GM21576 (cell line): ENCODE data around the gene CDH4.

ENCODE experiments used
- ATAC-seq: cut with Tn5 transposase; IDR thresholded peaks from one replicate; pipeline ENCODE4 v1.9.1; 2021; ENCODE audit warnings: mild to moderate bottlenecking, moderate library complexity; ENCODE audit not compliant: unreplicated experiment

Gene CDH4

DNA sequence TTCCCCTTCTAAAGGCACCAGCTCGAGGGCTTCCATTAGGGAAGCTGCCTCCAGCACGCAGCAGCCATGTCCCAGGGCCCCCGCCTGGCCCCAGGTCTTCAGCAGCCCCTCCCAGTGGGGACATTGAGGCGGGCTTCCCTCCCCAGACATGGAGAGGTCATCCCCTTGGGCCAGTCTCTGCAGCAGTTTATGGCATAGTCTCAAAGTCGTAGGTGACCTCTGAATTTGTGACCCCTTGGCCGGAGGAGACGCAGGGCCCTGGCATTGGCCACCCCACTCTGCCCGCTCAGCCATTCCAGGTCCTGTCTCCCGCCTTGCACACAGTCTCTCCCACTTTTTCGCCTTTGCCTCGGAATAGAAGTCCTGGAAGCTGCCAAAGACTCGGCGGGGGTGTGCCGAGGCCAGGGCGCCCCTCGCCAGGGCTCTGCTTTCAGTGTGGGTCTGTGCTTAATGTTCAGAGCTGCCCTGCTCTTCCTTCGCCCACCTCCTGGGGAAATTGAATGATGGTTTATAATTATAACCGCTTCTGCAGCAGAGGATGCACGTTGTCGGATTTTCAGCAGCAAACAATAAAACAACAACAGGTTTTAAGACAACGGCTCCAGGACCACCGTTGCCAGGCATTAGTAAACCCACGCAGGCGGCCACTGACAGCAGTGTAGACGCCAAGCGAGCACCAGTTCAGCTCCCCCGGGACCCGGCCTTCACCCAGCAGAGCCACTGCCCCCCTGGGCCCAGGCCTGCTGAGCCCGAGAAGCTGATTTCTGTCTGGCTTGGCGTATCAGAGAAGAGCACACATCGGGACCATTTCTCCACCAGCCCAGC, 626.6 kb downstream of the CDH4 start:
- no peak for ATAC-seq

DNA sequence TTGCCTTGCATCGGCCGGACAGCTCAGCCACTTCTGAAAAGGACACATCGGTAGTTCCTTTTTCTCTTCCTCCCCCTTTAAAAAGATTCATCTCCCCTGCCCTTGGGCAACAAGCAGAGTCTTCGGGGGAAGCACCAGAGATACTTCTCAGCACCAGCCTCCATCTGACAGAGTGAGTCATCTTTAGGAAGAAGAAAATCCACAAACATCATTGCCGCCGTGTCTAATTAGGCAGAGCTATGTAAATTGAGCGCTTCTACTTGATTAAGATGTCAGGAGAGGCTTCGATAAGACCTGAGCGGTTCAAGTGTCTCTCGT, 627.2 kb downstream of the CDH4 start:
- ATAC-seq, result no peak

DNA sequence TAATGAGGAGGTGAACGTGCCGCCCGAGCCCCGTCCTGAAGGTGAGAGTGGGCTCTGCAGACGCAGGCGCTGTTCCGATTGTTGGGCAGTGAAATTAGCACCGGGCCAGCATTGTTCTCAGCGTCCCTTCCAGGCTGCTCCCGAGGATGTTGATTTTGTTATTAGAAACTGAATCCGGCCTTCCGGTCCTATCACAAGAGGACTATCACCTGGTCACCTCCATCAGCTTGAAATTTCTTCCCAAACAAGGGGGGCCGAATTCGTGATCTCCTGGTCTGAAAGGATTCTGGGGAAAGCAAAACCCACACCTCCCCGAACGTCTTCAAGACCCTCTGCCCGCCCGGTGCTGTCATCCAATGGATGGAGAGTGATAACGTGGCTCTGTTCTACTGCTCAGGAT, 627.6 kb downstream of the CDH4 start:
- no peak for ATAC-seq

DNA sequence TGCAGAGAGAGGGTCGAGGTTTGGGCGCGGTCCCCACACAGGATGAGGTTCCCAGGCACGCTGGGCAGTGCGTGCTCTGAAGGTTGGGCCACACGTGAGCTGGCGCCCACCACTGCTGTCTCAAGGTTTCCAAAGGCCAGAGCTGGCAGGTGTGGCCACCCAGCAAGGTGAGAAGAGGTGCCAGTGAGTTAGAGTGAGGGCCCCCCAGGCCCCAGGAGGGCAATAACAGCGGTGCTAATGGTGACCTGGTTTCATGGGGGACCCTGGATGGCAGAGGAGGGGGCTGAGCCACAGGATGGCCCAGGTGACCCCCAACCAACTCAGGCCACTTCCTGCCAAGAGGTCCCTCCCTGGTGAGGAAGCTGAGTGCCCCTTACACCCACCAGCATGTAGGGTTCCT, 628.6 kb downstream of the CDH4 start:
- ATAC-seq, result no peak

DNA sequence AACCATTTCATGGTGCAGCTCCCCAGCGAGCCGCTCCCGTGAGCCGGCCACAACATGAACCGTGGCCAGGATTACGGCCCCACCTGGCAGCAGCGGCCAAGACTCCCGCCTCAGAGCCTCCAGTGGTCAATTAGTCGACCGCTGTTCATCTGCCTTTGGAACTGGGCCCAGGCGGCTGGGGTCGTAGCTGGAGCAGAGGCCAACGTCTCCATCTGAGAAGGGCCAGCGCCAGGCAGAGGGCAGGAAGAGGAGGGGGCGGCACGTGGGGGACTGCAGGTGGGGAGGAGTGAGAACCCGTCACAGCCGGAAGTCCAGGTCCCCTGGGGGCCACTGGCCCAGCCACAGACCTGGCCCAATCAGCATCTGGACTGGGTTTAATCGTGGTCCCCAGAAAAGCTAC, 629.4 kb downstream of the CDH4 start:
- ATAC-seq, result no peak

DNA sequence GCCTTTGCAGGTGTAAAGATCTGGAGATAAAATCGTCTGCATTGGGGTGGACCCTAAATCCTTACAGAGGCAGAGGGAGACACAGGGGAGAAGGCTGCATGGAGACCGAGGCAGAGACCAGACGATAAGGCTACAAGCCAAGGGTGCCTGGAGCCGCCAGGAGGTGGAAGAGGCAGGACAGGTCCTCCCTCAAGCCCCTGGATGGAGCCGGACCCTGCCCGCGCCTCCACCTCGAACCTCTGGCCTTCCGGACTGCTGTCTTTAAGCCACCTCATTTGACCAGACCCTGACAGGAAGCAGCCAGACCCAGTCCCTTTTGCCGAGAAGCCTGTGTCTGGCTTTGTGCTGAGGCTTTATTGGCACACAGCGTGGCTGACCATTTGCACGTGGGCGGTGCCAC, 629.8 kb downstream of the CDH4 start:
- no peak for ATAC-seq

DNA sequence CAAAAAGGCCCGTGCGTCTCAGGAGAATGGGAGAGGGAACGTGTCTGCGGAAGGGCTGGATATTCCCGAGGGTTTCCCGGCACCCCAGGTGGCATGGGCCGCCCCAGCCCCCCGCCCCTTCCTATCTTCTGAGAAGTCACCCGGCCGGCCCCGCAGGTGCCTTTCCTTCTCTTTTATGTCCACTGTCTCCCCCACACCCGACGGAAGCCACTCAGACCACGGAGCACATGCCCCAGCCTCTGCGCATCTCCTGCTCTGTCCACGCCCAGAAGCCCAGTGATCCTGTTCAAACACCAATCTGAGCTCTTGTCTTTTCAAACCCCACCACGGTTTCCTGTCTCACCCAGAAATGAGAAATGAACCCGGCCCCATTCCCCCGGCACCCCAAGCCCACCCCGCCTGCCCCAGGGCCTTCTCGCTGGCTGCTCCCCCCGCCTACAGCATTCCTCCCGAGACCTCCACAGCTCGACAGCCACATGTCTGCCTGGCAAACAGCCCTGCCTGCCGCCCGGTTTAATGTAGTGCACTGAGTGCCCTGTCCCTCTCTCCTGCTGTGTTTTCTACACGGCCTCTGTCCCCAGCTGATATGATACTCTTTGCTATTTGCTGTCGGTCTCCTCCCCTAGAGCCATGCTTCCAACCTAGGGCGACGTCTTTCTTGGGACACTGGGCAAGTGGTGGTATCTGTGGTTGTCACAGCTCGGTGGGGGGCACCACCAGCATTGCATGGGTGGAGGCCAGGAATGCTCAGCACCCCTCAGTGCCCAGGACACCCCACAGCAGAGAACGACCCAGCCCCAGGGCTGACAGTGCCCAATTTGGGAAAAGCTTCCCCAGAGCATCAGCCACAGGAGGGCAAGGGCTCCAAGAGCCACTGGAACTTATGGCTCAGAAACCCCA, 630.9 kb downstream of the CDH4 start:
- no peak for ATAC-seq

DNA sequence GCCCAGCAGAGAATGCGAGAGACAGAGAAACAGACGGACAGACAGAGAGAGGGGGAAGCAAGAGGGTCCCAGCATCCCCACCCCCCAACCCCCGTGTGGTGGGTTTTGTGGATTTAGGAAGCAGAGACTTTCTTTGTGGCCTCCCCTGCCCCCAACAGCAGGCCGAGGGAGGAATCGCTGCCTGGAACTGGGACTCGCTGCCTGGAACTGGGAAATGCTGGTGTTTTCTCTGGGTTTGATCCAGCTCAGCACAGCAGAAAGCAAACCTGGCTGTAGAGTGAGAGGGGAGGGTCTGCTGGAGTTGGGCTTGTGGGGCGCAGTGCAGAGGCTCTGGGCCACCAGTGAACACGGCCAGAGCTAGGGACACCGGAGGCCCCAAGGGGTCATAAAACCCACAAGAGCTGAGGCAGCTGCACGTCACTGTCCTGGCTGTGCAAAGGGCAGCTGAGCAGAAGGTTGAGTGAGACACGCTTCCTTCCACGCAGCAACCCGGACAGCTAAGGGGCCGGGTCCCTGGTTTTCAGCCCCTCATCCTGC, 631.9 kb downstream of the CDH4 start:
- ATAC-seq, result no peak

DNA sequence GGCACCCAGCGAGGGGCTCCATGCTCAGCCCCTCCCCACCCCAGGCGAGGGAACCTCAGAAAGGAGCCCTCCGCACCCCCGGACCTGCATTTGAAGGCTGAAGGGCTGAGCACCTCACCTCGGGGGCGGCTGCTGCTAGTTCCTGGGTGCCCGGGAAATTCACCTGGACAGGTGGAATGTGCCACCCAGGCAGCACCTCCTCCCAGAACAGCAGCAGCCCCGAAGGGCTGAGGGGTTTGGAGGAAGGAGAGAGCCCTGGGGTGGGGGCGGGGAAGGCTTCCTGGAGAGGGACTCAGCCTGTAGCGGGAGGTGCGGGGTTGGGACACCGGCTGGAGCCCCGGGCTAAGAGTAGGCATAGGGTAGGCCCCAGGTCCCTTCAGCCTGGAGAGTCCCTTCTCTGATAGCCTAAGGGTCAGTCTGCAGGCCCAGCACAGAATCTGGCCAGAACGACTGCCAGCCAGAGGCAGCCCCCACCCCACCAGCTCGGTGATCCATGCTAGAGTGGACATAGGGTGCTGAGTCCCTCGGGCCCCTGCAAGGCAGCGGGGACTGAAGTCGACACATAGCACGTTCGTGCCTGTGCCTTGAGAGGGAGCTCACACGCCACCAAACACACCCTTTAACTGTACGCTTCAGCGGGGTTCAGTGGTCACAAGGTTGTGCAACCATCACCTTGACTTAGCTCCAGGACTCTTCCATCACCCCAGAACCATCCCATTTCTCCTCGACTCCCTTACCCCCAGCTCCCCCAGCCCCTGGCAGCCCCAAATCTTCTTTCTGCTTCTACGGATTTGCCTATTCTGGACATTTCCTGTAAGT, 632.7 kb downstream of the CDH4 start:
- ATAC-seq, result no peak

DNA sequence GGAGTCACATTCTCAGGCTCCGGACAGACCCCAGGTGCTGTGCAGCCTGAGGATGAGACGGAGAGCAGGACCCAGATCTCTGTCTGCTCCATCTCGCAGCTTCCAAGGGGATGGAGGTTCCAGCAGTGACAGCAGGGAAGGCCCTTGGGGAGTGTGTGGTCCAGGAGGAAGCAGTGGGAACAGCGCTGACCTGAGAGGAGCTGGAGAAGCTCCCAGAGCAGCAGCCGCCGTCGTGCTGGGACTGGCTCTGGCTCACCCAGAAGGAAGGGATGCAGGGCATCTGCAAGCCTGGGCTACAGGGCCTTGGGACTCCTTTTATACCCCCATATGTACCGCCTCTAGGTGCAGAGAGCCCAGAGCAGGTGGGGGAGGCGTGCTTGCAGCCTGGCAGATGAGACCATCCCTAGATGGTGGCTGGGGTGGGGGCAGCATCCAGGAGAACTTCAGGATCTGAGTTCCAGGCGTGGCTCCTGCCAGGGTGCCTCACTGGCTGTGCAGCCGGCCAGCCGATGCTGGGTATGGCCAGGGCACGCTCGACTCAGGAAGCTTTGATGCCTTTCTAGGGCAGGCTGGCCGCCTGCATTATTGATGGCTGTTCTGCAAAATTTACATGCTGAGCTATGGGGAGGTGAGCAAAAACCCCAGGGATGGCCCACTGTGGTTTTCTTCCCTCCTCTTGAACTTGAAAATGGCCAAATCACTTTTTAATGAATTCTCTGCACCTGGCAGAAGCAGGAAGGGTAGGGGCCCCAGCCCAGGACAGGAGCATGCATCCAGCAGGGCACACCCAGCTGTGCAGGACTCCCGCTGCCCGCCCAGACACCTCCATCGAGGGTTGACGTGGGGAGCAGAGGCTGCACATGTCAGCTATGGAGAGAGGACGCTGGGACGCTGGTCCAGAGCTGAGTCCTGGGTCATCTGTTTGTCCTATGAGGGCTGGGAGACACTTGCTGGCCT, 634.0 kb downstream of the CDH4 start:
- ATAC-seq, result no peak

DNA sequence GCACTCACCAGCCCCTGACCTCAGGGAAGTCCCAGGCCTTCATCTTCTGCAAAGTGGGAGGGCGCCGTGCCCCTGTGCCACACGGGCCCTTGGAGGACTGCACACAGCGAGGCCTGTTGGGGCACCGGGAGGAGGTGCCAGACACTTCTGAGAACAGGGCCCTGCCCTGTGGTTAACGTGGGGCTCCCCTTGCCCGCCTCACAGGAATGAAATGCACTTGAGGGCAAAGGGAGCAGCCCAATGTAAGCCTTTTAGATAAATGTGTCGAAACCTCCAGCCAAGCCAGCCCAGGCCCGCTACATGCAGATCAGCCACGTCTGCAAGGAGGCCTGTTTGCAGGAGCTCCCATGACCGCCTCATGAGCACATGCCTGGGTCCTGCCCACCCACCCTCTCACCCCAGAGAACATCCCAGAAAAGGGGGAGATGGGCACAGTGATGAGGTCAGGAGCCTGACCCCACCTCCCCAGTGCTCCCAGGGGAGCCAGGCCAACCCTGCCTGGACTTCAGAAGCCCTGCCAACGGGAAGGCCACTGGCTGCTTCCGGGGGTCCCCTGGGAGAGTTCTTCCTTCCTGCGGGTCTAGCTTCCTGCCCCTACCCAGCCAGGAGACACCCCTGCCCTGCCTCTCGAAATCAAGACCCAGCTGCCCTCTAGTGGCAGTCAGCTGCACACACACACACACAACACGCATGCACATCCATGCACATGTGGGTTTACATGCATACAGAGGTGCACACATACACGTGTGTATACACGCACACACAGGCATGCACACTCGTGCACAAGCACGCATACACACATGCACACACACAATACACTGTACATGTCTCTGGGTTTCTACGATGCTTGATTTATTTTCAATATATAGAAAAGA, 634.9 kb downstream of the CDH4 start:
- ATAC-seq, result no peak

DNA sequence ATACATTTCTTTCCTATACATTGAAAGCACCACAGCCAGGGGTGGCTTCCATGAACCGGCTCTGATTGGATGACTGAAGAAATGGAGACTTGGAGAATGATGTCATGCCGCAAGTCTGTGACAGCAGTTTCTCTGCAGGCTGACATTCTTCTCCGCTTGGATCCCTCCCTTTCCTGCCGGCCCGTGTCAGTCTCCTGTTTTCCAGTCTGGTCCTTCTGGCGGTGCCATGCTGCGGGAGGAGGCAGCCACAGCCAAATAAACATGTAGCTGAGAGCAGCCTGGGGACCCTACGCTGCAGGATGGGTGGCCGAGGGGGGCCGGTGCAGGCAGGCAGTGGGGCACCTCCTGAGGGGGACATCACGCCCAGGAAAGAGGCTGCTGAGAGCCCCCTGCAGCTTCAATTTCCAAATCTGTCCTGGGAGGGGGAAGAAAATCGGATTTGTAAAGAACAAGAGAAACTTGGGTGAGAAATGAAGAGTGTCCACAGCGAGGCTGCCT, 635.6 kb downstream of the CDH4 start:
- ATAC-seq, result no peak

DNA sequence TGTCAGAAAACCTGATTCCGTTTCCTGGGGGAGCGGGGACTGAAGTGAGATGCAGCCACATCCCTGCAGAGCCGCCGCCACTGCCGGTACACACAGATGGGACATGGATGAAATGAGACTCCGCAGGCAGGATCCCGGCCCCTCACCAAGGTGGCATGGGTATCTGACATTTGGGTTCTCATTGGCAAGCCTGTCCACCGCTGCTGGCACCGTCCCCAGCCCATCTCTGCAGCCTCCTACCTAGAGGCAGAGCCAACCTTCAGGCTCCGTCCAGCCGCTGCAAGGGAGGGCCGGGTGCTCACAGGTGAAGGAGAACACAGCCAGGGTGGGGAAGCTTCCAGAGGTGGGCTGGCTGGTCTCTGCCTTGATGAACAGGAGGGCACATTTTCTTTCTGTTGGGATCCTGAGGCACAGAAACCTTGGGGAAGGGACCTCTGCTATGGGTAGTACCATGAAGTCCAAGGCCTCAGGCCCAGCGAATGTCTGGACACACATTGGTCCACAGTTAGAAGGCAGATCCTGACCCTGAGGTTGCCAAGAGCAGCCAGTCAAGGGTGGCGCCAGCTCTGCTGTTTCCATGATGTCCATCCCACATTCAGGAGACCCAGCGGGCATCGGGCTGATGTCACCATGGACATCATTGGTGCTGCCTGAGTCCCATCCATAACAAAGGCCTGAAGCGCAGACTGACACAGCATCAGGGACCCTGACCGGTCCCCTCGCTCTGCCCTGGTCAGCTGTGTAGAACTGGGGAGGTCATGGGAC, 636.2 kb downstream of the CDH4 start:
- ATAC-seq, result no peak

DNA sequence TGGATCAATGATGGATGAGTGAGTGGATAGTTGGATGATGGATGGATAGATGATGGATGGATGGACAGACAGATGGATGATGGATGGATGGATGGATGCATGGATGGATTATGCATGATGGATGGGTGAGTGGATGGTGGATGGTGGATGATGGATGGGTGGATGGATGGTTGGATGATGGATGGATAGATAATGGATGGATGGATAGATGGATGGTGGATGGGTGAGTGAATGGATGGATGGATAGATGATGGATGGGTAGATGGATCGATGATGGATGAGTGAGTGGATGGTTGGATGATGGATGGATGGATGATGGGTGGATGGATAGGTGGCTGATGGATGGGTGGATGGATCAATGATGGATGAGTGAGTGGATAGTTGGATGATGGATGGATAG, 637.6 kb downstream of the CDH4 start:
- no peak for ATAC-seq

DNA sequence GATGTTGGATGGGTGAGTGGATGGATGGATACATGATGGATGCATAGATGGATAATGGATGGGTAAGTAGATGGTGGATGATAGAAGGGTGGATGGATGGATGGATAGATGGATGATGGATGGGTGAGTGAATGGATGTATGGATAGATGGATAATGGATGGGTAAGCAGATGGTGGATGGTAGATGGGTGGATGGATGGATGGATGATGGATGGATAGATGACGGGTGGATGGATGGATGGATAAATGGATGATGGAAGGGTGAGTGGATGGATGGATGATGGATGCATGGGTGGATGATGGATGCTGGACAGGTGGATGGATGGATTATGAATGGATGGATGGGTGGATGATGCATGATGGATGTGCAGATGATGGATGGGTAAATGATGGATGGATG, 638.1 kb downstream of the CDH4 start:
- ATAC-seq, result no peak

DNA sequence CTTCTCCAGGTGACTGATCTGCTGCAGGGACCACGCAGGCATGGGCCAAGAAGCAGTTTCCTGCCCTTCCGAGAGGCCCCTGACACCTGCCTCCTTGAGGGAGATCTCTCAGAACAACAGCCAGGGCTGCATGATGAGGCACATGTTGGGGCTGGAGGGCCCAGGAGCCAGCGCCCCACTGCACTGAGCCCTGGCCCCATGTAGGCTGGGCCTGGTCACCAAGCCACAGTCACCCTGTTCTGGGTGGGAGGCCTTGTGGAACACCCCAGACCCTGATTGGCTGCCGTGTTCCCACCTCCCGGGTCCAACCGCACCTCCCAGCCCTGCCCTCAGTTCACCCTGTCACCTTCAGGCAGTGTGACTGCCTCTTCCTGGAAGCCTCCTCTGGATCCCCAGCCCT, 639.4 kb downstream of the CDH4 start:
- ATAC-seq, result no peak

DNA sequence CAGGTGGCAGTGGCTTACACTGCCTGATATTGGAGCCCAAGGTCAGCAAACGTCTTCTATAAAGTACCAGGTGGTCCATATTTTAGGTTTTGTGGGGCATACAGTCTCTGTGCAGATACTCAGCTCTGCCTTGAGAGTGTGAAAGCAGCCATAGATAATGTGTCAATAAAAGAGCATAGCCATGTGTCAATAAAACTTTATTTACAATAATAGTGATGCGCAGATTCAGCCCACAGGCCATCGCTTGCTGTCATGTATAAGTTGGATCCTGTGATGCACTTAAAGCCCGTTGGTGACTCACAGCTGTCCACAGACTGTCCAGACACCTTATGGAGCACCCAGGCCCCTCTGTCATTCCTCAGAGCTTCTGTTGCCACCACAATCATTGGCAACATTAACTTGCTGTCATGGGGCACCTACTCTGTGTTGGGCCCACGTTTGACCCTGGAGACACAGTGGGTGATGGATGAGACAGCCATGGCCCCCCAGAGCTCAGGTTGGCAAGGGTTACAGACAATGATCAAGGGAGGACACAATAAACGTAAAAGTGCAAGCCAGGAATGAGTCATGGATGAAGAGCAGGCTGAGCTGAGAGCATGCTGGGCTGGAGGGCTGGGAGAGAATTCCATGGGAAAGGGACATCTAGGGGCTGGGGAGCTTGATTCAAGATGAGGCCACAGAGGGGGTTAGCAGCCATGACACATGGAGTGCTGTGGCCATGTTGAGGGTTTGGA, 640.0 kb downstream of the CDH4 start:
- no peak for ATAC-seq

DNA sequence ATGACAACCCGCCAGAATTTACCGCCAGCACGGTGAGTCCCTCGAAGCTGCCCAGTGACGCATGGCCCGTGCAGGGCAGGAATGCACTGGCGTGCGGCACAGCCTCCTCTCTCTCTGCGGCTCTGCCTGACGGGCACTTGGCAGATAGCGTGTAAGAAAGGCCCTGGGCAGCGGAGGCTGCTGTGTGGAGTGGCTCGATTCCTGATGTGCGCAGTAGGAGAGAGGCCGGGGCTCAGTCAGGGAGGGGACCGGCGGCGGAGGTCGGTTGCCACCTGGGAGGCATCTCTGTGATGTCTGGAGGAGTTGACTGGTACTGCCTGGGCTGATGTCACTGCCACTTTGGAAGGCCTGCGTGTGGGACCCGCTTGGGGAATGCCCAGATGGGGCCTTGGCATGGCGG, 643.0 kb downstream of the CDH4 start:
- no peak for ATAC-seq
